K562 (cell line): ENCODE results near the gene DPH2. TPM values are rescaled to one million over a fixed set of nuclear protein-coding genes. Genes with fewer than 3 reads are reported as not detected.

Experiments
- E2F4 ChIP-seq: sonication (generic); formaldehyde crosslinking; IDR thresholded peaks from 2 replicates; pipeline ENCODE4 v1.8.0; 2022; ENCODE audit warnings: mild to moderate bottlenecking, low read depth, missing genetic modification reagents
- HCFC1 ChIP-seq: IDR thresholded peaks from 2 replicates; pipeline ENCODE4 v1.6.1; 2012; ENCODE audit warnings: low read depth, low read length, improper control_type of control experiment
- SP1 ChIP-seq: sonication (generic); formaldehyde crosslinking; IDR thresholded peaks from 2 replicates; pipeline ENCODE4 v1.8.1; 2022; ENCODE audit warnings: mild to moderate bottlenecking, missing genetic modification reagents
- STAG1 ChIP-seq: sonication (generic); formaldehyde crosslinking; IDR thresholded peaks from 2 replicates; pipeline ENCODE4 v1.5.0; 2020; ENCODE audit warnings: missing genetic modification reagents, borderline replicate concordance
- ZNF431 ChIP-seq: sonication (generic); formaldehyde crosslinking; IDR thresholded peaks from 2 replicates; pipeline ENCODE4 v1.8.0; 2022; ENCODE audit warnings: mild to moderate bottlenecking, missing genetic modification reagents
- polyA plus RNA-seq, 8 experiments: library from polyadenylated mRNA; depleted of rRNA in 4 of 8; stranded (reverse) in 5 of 8; unstranded in 3 of 8; fragments of >200 nt; fragmentation: Nextera tagmentation in 2 of 8; fragmentation: Illumina TruSeq in 1 of 8; extraction: Ambion mirVana in 2 of 8; extraction: Trizol in 1 of 8; gene quantifications; 2 replicates each; pipeline versions ENCODE4 v1.2.1 to v1.2.3, GENCODE V29; 2011 to 2014; ENCODE audit warnings: inconsistent platforms in 1 of 8, missing spikeins in 1 of 8
- total RNA-seq, 7 experiments: library from RNA; depleted of rRNA in 6 of 7; stranded (reverse); fragments of >200 nt in 6 of 7; fragmentation: Illumina TruSeq in 2 of 7; extraction: Trizol in 2 of 7; gene quantifications; 2 replicates each; pipeline versions ENCODE4 v1.2.1 to v1.2.3, GENCODE V29; 2011 to 2021; ENCODE audit warnings: low replicate concordance in 1 of 7
- TF ChIP-seq, protein P1 (sequence below), 3 experiments: fragments of 200-800 bp in 1 of 3; sonication (Bioruptor generic) in 1 of 3; sonication (generic) in 1 of 3; formaldehyde crosslinking in 1 of 3; IDR thresholded peaks; 2 replicates each; pipeline versions ENCODE4 v1.6.1 to v1.8.0; 2016 to 2022; ENCODE audit warnings: mild to moderate bottlenecking in 2 of 3, missing compliant biosample characterization in 2 of 3, missing genetic modification characterization in 2 of 3, missing genetic modification reagents in 1 of 3

DPH2 gene
- total and polyA plus RNA-seq, 9 of the 15 experiments (the other 6 are each of a cell fraction or from before 2014, with no cell fraction given), result 17.9 to 94.1 (median 68.1) TPM

DNA sequence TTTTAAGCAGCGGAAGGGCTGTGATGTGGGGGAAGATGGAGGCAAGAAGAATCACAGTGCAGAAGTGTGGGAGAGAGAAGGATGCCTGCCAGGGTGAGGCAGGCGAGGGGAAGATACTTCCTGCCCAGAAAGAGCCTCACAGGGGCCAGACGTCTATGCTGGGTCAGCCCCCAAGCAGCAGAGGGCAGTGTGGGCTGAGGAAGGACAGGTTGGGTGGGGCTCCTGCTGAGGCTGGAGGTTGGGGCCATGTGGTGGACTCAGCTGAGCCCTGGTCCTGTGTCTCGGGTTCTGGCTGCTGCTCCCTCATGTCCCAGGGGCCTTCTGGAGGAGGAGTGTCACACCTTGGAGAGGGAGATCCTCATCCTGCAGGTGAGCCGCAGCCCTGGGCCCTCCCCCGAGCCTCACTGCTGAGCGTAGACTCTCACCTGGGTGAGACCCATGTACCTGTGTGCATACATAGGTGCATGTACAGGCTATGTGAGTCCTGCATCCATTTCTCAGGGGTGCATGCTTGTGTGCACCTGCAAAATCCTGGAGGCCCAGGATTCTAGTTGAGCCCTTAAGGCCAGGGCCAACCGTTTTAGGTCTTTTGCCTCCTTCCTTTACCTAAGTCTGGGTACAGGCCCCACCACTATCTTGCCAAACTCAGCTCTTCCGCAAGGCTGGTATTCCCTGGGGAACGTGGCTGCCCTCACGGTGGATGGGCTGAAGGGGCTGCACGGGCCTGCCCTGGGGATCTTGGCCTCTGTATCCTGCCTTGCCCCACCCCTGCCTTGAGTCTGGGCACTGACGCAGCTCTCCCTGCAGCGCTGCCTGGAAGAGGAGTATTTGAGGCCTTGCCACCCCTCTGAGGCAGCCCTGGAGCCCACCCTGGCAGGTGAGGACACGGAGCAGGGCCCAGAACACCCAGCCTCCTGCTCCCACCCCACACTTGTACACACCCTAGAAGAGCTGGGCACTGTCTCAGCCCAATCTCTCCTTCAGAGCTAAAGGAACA lies 25.3 kb downstream of the DPH2 start (continued):
- peak; percentile 45 for TF ChIP-seq E2F4 (CRISPR knock-in tag)
- TF ChIP-seq ZNF431 (CRISPR knock-in tag), result 0 out of 2 replicates have a peak, but pooled peaks have one; percentile 22
- TF ChIP-seq, protein P1, sequence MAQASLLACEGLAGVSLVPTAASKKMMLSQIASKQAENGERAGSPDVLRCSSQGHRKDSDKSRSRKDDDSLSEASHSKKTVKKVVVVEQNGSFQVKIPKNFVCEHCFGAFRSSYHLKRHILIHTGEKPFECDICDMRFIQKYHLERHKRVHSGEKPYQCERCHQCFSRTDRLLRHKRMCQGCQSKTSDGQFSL (CRISPR knock-in tag; IDR thresholded peaks at IDR 0.05), result peak; percentile 62; the same call in 1 of the 2 replicates
- TF ChIP-seq, protein P1 (tag; IDR thresholded peaks at IDR 0.05), result no peak
- 0 out of 2 replicates have a peak, but pooled peaks have one; percentile 41 for TF ChIP-seq SP1 (CRISPR knock-in tag)
- peak; percentile 29; the same call in 1 of the 2 replicates for TF ChIP-seq HCFC1
- peak; percentile 81 for TF ChIP-seq STAG1
- TF ChIP-seq, all 486 proteins: peak for 45
